RWPE2 (cell line): Measurements from ENCODE around the gene TRIM9.
A peak's percentile ranks its signal among the peaks of the same experiment; 100 is the strongest.
"Not testable (repeated sequence)": the region's sequence is repeated elsewhere in the genome, so short reads cannot be mapped to it uniquely, and the experiment has no call there.

Experiments used
- ATAC-seq: fragments of 200-7000 bp; cut with Tn5 transposase; 3 replicates; pipeline ENCODE4 v1.9.1; 2021; ENCODE audit warnings: low read depth
- DNase-seq: peaks from one replicate; pipeline ENCODE4 v3.0.0-alpha.2; 2020; ENCODE audit warnings: low spot score
- H3K27ac ChIP-seq: fragments of 450-650 bp; 2 replicates; pipeline ENCODE4 v1.5.1; 2017; ENCODE audit warnings: mild to moderate bottlenecking; ENCODE audit not compliant: poor library complexity, severe bottlenecking
- H3K27me3 ChIP-seq: fragments of 250-450 bp; sonication (Bioruptor Pico); 2 replicates; pipeline ENCODE4 v1.5.1; 2021; ENCODE audit warnings: mild to moderate bottlenecking, moderate library complexity; ENCODE audit not compliant: insufficient read depth, poor library complexity, severe bottlenecking
- H3K36me3 ChIP-seq: fragments of 250-450 bp; sonication (Bioruptor Pico); 2 replicates; pipeline ENCODE4 v1.5.1; 2020; ENCODE audit warnings: low read depth, mild to moderate bottlenecking, moderate library complexity
- H3K4me1 ChIP-seq: fragments of 250-450 bp; sonication (Bioruptor Pico); 2 replicates; pipeline ENCODE4 v1.5.1; 2021; ENCODE audit warnings: mild to moderate bottlenecking, moderate library complexity; ENCODE audit not compliant: insufficient read depth, poor library complexity, severe bottlenecking
- H3K4me3 ChIP-seq: fragments of 250-450 bp; sonication (Bioruptor Pico); 2 replicates; pipeline ENCODE4 v1.5.1; 2021; ENCODE audit warnings: mild to moderate bottlenecking, moderate library complexity; ENCODE audit not compliant: severe bottlenecking
- H3K9me3 ChIP-seq: fragments of 250-450 bp; sonication (Bioruptor Pico); 2 replicates; pipeline ENCODE4 v1.5.1; 2021; ENCODE audit warnings: mild to moderate bottlenecking, moderate library complexity; ENCODE audit not compliant: severe bottlenecking
- CTCF ChIP-seq: fragments of 450-650 bp; IDR thresholded peaks from one replicate; pipeline ENCODE4 v1.5.1; 2017; ENCODE audit warnings: mild to moderate bottlenecking, moderate library complexity; ENCODE audit not compliant: poor library complexity, severe bottlenecking

TRIM9 gene

GRCh38 chr14:50946234-50946935 is 148.5 kb downstream of the TRIM9 start:
- ATAC-seq: no peak
- no peak overlapping the region for H3K4me3 ChIP-seq
- H3K27me3 ChIP-seq: no peaks in the 10 kb centered on the region
- no peak for DNase-seq
- H3K36me3 ChIP-seq: peaks cover 15% of the 10 kb centered on the region
- no peak for TF ChIP-seq CTCF
- peak overlapping the region; percentile 5 for H3K27ac ChIP-seq
- H3K4me1 ChIP-seq: peaks cover 10% of the 10 kb centered on the region
- no peaks in the 10 kb centered on the region for H3K9me3 ChIP-seq

- no peak for TF ChIP-seq CTCF
- peaks cover 30% of the 10 kb centered on the region for H3K36me3 ChIP-seq
- peak overlapping the region; percentile 70 for H3K4me3 ChIP-seq
- ATAC-seq (peak; percentile 69), DNase-seq (peak; percentile 74)
- no peaks in the 10 kb centered on the region for H3K27me3 ChIP-seq
- peaks cover 14% of the 10 kb centered on the region for H3K4me1 ChIP-seq
- H3K9me3 ChIP-seq: no peaks in the 10 kb centered on the region
- peak overlapping the region; percentile 78 for H3K27ac ChIP-seq
Observed at GRCh38 chr14:50944647-50945413, 150.1 kb downstream of the TRIM9 start.

GRCh38 chr14:50943943-50944646 is 150.8 kb downstream of the TRIM9 start, which contains the start of gene PYGL:
TSS of gene PYGL (minus strand) at chr14:50944483. CDS start at chr14:50944403, 80 bp downstream.
- H3K36me3 ChIP-seq: peaks cover 32% of the 10 kb centered on the region
- no peaks in the 10 kb centered on the region for H3K9me3 ChIP-seq
- ATAC-seq (peak; percentile 81), DNase-seq (peak; percentile 84)
- peak within 1 kb of the TSS; percentile 70 for H3K4me3 ChIP-seq
- peak within 1 kb of the TSS; percentile 78 for H3K27ac ChIP-seq
- no peaks in the 10 kb centered on the region for H3K27me3 ChIP-seq
- peaks cover 17% of the 10 kb centered on the region for H3K4me1 ChIP-seq
- TF ChIP-seq CTCF: peak; percentile 16

DNA sequence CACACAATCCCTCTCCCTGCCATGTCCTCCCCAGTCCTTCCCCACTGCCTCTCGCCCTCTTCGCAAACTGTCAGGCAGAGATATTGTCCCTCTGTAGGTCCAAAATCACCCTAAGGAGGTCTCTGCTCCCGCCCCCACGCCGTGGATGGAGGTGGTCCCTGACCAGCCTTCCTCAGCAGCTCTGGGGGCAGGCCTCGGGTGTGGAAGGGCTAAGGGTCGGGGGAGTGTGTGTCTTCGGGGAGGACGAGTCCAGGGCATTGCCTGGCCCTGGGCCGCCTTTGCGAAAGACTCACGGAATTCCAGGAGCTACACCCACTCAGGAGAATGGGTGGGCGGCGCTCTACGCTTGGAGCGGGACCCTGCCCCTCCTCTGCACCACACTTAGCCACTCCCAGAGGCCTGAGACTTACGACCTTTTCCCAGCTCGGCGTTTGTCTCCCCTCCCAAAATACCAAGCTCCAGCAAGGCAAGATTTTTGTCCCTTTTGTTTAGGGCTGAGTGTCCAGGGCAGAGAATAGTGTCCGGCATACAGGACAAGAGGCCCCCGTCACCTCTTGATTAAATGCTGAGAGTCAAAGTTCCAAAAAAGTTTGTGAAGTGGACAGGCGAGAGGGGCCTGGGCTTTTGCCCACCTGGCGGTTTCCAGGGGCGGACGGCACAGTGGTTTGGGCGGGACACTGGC is 151.5 kb downstream of the TRIM9 start:
- TF ChIP-seq CTCF: no peak
- Histone ChIP-seq H3K9me3 (no peaks in the 10 kb centered on the region), H3K4me3 (peak overlapping the region; percentile 70), H3K27ac (peak overlapping the region; percentile 78), H3K4me1 (peaks cover 24% of the 10 kb centered on the region), H3K27me3 (no peaks in the 10 kb centered on the region), H3K36me3 (peaks cover 35% of the 10 kb centered on the region)
- ATAC-seq (peak; percentile 65), DNase-seq (peak; percentile 84)

DNA sequence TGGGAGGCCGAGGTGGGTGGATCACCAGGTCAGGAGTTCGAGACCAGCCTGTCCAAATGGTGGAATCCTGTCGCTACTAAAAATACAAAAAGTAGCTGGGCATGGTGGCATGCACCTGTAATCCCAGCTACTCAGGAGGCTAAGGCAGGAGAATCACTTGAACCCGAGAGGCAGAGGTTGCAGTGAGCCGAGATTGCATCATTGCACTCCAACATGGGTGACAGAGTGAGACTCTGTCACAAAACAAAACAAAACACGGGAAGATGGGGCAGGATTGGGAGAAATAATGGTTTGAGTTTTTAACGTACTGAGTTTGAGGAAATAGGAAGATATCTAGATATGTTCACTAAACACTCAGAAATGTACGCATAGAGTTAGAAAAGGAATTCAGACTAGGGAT is 153.3 kb downstream of the TRIM9 start:
- H3K27me3 ChIP-seq, H3K4me3 ChIP-seq, H3K27ac ChIP-seq, H3K9me3 ChIP-seq, DNase-seq, ATAC-seq: not testable (repeated sequence)
- Histone ChIP-seq H3K4me1 (peaks cover 32% of the 10 kb centered on the region), H3K36me3 (peaks cover 41% of the 10 kb centered on the region)
